Endothelial cell of umbilical vein (primary cell): ENCODE measurements around the gene MPZL2.

Source experiments
- EZH2 ChIP-seq: IDR thresholded peaks from 2 replicates; pipeline ENCODE4 v1.6.1; 2012; ENCODE audit warnings: borderline replicate concordance, low read depth, mild to moderate bottlenecking, moderate library complexity, low read length, inconsistent platforms; ENCODE audit not compliant: severe bottlenecking
- FOS ChIP-seq: IDR thresholded peaks from 2 replicates; pipeline ENCODE4 v1.6.1; 2011; ENCODE audit warnings: mild to moderate bottlenecking, low read length, moderate library complexity, borderline replicate concordance; ENCODE audit not compliant: insufficient read depth
- MAX ChIP-seq: IDR thresholded peaks from 2 replicates; pipeline ENCODE4 v1.6.1; 2011; ENCODE audit not compliant: insufficient read depth, insufficient read length
- POLR2A ChIP-seq: IDR thresholded peaks from 2 replicates; pipeline ENCODE4 v1.6.1; 2012; ENCODE audit warnings: low read depth, mild to moderate bottlenecking, control low read depth, low read length
- POLR2AphosphoS5 ChIP-seq: IDR thresholded peaks from 2 replicates; pipeline ENCODE4 v1.6.1; 2012; ENCODE audit warnings: low read depth, mild to moderate bottlenecking, control low read depth, low read length, moderate library complexity; ENCODE audit not compliant: insufficient read depth
- TF ChIP-seq, protein P1 (sequence below), 2 donors: IDR thresholded peaks; 1 replicate in 1 of 2; 2 replicates in 1 of 2; pipeline ENCODE4 v1.5.1; 2011; ENCODE audit warnings: low read length in 2 of 2, mild to moderate bottlenecking in 2 of 2, moderate library complexity in 2 of 2, control low read depth in 1 of 2, inconsistent platforms in 1 of 2, low read depth in 1 of 2; ENCODE audit not compliant: insufficient read depth in 1 of 2; ENCODE audit errors: extremely low read depth in 1 of 2

DNA sequence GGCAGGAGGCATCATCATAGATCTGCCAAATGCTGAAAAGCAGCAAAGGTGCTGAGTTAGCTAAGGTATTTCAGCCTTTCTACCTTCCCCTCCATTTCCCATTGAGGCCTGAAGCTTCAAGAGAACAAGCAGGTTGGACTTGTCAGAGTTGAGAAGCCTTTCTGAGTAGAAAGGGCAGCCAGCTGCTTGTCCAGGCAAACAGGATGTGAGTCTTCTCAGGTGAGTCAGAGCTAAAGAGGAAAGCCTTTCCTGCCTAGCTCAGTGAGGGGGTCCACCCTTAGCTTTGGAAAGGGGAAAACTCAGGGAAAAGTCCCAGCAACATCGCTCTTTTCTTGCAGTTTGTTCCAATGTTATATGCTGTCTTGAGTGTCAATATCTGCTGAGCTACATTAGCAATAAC lies 13.2 kb upstream of the MPZL2 start:
- TF ChIP-seq POLR2A, result no peak
- TF ChIP-seq, protein P1, sequence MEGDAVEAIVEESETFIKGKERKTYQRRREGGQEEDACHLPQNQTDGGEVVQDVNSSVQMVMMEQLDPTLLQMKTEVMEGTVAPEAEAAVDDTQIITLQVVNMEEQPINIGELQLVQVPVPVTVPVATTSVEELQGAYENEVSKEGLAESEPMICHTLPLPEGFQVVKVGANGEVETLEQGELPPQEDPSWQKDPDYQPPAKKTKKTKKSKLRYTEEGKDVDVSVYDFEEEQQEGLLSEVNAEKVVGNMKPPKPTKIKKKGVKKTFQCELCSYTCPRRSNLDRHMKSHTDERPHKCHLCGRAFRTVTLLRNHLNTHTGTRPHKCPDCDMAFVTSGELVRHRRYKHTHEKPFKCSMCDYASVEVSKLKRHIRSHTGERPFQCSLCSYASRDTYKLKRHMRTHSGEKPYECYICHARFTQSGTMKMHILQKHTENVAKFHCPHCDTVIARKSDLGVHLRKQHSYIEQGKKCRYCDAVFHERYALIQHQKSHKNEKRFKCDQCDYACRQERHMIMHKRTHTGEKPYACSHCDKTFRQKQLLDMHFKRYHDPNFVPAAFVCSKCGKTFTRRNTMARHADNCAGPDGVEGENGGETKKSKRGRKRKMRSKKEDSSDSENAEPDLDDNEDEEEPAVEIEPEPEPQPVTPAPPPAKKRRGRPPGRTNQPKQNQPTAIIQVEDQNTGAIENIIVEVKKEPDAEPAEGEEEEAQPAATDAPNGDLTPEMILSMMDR (IDR thresholded peaks at IDR 0.05; ENCODE audit: extremely low read depth in 1 of 2, insufficient read depth in 1 of 2, low read depth in 1 of 2, low read length in 2 of 2), result no peak
- peak; percentile 94 for TF ChIP-seq FOS
- peak; percentile 81 for TF ChIP-seq POLR2AphosphoS5
- TF ChIP-seq EZH2, result no peak
- no peak for TF ChIP-seq MAX
